Lung (tissue), 12 donors: ENCODE measurements around the gene IPO7. TPM values are rescaled to one million over a fixed set of nuclear protein-coding genes. Genes with fewer than 3 reads are reported as not detected.

Experiments
- ATAC-seq: fragments of 200-7000 bp; cut with Tn5 transposase; one replicate; pipeline ENCODE4 v1.9.1; 2020; ENCODE audit warnings: moderate number of reproducible peaks; ENCODE audit not compliant: insufficient read depth, low FRiP score
- DNase-seq, 3 donors: peaks; one replicate each; pipeline ENCODE4 v3.0.0-alpha.2; 2013 to 2017
- H3K27ac ChIP-seq, 2 donors: one replicate each; pipeline ENCODE4 v1.5.1; 2013; ENCODE audit warnings: mild to moderate bottlenecking in 2 of 2, moderate library complexity in 2 of 2, control low read depth in 1 of 2, inconsistent platforms in 1 of 2, low read depth in 1 of 2, low read length in 1 of 2
- H3K27me3 ChIP-seq, 3 donors: one replicate each; pipeline ENCODE4 v1.5.1; 2013; ENCODE audit warnings: low read length in 2 of 3; ENCODE audit not compliant: control insufficient read depth in 3 of 3, insufficient read depth in 3 of 3
- H3K36me3 ChIP-seq, 4 donors: one replicate each; pipeline ENCODE4 v1.5.1; 2013; ENCODE audit warnings: low read length in 4 of 4, mild to moderate bottlenecking in 1 of 4, moderate library complexity in 1 of 4; ENCODE audit not compliant: control insufficient read depth in 4 of 4, insufficient read depth in 4 of 4
- H3K4me1 ChIP-seq, 5 donors: one replicate each; pipeline ENCODE4 v1.5.1; 2013; ENCODE audit warnings: low read length in 5 of 5, mild to moderate bottlenecking in 2 of 5, moderate library complexity in 1 of 5; ENCODE audit not compliant: control insufficient read depth in 5 of 5, insufficient read depth in 5 of 5
- H3K4me3 ChIP-seq: one replicate; pipeline ENCODE4 v1.5.1; 2013; ENCODE audit warnings: mild to moderate bottlenecking, control low read depth, moderate library complexity
- H3K9ac ChIP-seq, 2 donors: one replicate each; pipeline ENCODE4 v1.5.1; 2013; ENCODE audit warnings: low read length in 2 of 2, control low read depth in 1 of 2; ENCODE audit not compliant: insufficient read depth in 1 of 2
- H3K9me3 ChIP-seq, 4 donors: one replicate each; pipeline ENCODE4 v1.5.1; 2013; ENCODE audit warnings: low read length in 3 of 4, mild to moderate bottlenecking in 1 of 4, moderate library complexity in 1 of 4; ENCODE audit not compliant: control insufficient read depth in 4 of 4, insufficient read depth in 3 of 4
- WGBS, 2 donors: extraction: QIAGEN DNeasy Blood & Tissue Kit; methylation state at CpG; one replicate each; pipeline ENCODE4 v1.1.7; 2013; 5-methylcytosine and 5-hydroxymethylcytosine counted together
- polyA plus RNA-seq, 2 donors: library from polyadenylated mRNA; stranded (reverse); fragments of 200-250 nt; gene quantifications; one replicate each; pipeline ENCODE4 v1.2.1, GENCODE V29; 2013
- total RNA-seq, 2 donors: library from RNA; depleted of rRNA in 1 of 2; stranded (reverse); fragments of >200 nt in 1 of 2; gene quantifications; one replicate each; pipeline ENCODE4 v1.2.1, GENCODE V29; 2014 to 2021
- TF ChIP-seq, protein P1 (sequence below): IDR thresholded peaks from 2 replicates; pipeline ENCODE4 v1.5.1; 2012; ENCODE audit warnings: mild to moderate bottlenecking; ENCODE audit errors: control extremely low read depth, extremely low read depth
- donor health status: control.
- donor health status: control.
- donor health status: Bipolar disorder and iron deficiency.
- donor health status: healthy.
- donor health status: DM: yes; HTN: yes; CAD: no.

Gene IPO7
- total and polyA plus RNA-seq, 4 donors, result 36.5 to 104 (median 66.4) TPM

DNA sequence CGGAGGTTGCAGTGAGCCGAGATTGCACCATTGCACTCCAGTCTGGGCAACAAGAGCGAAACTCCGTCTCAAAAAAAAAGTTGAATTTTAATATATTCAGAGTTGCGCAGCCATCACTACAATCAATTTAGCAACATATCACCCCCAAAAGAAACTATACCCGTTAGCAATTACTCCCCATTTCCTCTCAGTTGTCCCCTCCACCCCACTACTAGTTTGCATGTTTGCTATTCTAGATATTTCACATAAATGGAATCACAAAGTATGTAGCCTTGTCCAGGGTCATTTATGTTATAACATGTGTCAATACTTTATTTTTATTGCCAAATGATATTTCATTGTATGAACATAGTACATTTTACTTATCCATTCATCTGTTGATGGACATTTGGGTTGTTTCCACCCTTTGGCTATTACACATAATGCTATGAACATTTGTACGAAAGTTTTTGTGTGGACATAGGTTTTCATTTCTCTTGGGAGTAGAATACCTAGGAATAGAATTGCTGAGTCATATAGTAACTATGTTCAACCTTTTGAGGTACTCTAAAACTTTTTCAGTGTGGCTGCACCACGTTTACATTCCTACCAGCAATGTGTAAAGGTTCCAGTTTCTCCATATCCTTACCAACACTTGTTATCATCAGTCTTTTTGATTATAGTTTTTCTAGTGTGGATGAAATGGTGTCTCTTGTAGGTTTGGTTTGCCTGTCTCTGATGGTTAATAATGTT is 78.5 kb downstream of the IPO7 start:
- TF ChIP-seq, protein P1, sequence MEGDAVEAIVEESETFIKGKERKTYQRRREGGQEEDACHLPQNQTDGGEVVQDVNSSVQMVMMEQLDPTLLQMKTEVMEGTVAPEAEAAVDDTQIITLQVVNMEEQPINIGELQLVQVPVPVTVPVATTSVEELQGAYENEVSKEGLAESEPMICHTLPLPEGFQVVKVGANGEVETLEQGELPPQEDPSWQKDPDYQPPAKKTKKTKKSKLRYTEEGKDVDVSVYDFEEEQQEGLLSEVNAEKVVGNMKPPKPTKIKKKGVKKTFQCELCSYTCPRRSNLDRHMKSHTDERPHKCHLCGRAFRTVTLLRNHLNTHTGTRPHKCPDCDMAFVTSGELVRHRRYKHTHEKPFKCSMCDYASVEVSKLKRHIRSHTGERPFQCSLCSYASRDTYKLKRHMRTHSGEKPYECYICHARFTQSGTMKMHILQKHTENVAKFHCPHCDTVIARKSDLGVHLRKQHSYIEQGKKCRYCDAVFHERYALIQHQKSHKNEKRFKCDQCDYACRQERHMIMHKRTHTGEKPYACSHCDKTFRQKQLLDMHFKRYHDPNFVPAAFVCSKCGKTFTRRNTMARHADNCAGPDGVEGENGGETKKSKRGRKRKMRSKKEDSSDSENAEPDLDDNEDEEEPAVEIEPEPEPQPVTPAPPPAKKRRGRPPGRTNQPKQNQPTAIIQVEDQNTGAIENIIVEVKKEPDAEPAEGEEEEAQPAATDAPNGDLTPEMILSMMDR, result no peak
- H3K4me1 ChIP-seq, result peaks cover 0 to 8% (median 0%) of the 10 kb centered on the region in 5 donors
- peak in 1 of 3 donors; percentile 4 for DNase-seq
- H3K9ac ChIP-seq, result no peak overlapping the region
- H3K9me3 ChIP-seq, result no peaks in the 10 kb centered on the region
- no peak overlapping the region for H3K27ac ChIP-seq
- H3K36me3 ChIP-seq, result peaks cover 0 to 6% (median under 1%) of the 10 kb centered on the region in 4 donors
- H3K4me3 ChIP-seq, result no peak overlapping the region
- 84 to 85% methylated on average over 8 of the region's 8 CpGs for WGBS, 2 donors
- H3K27me3 ChIP-seq, result no peaks in the 10 kb centered on the region
- ATAC-seq, result no peak

DNA sequence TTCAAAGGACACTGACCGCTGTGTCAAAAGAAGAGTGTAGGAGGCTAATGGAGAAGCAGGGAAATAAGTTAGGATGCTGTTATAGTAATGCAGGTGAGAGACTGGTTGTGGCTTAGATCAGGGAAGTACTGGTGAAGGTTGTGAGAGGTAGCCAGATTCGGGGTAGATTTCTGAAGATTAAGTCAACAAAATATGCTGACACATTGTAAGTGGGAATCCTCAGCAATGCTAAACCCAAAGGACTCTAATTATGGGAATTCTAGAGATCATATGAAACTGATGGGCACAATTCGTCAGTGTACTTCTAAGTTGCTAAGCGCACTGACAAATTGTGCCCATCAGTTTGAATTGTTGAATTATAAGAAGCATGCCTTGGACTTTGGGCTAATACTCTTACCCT is 86.3 kb downstream of the IPO7 start:
- Histone ChIP-seq H3K27me3 (no peaks in the 10 kb centered on the region), H3K36me3 (peaks cover 5 to 29% (median 17%) of the 10 kb centered on the region in 4 donors), H3K9ac (no peak overlapping the region), H3K4me1 (peaks cover 0 to 3% (median 0%) of the 10 kb centered on the region in 5 donors), H3K4me3 (no peak overlapping the region), H3K27ac (no peak overlapping the region), H3K9me3 (no peaks in the 10 kb centered on the region)
- ATAC-seq, result no peak
- WGBS, 2 donors, result 89 to 90% methylated on average over 4 of the region's 4 CpGs
- TF ChIP-seq, protein P1, result no peak
- no peak for DNase-seq

DNA sequence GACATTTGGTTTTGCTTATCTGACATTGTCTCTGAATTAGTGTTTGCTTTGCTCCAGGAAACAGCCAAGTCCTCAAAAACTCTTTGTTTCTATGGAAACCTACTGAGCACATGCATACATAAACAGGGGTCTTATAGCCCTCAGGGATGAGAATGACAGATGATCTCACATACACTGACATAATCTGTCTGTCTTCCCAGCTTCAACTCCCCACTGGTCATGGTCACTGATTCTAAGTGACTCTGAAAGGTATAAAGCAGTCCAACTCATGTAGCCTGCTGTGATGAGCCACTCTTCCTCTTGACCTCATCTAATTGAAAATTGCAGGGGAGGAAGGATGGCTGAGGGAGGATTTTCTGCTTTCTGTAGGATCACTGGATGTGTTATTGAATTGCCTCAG is 89.0 kb downstream of the IPO7 start:
- TF ChIP-seq, protein P1, result no peak
- Histone ChIP-seq H3K27ac (no peak overlapping the region), H3K9ac (no peak overlapping the region), H3K4me1 (peaks cover 0 to 3% (median 0%) of the 10 kb centered on the region in 5 donors), H3K9me3 (no peaks in the 10 kb centered on the region), H3K4me3 (no peak overlapping the region), H3K27me3 (no peaks in the 10 kb centered on the region), H3K36me3 (peaks cover 5 to 32% (median 20%) of the 10 kb centered on the region in 4 donors)
- DNase-seq (no peak), ATAC-seq (no peak)
